RWPE2 (cell line): Measurements from ENCODE around the gene PCDHGA8.
A peak's percentile ranks its signal among the peaks of the same experiment; 100 is the strongest.

Experiments
- ATAC-seq: fragments of 200-7000 bp; cut with Tn5 transposase; 3 replicates; pipeline ENCODE4 v1.9.1; 2021; ENCODE audit warnings: low read depth
- DNase-seq: peaks from one replicate; pipeline ENCODE4 v3.0.0-alpha.2; 2020; ENCODE audit warnings: low spot score
- H3K27ac ChIP-seq: fragments of 450-650 bp; 2 replicates; pipeline ENCODE4 v1.5.1; 2017; ENCODE audit warnings: mild to moderate bottlenecking; ENCODE audit not compliant: poor library complexity, severe bottlenecking
- H3K27me3 ChIP-seq: fragments of 250-450 bp; sonication (Bioruptor Pico); 2 replicates; pipeline ENCODE4 v1.5.1; 2021; ENCODE audit warnings: mild to moderate bottlenecking, moderate library complexity; ENCODE audit not compliant: insufficient read depth, poor library complexity, severe bottlenecking
- H3K36me3 ChIP-seq: fragments of 250-450 bp; sonication (Bioruptor Pico); 2 replicates; pipeline ENCODE4 v1.5.1; 2020; ENCODE audit warnings: low read depth, mild to moderate bottlenecking, moderate library complexity
- H3K4me1 ChIP-seq: fragments of 250-450 bp; sonication (Bioruptor Pico); 2 replicates; pipeline ENCODE4 v1.5.1; 2021; ENCODE audit warnings: mild to moderate bottlenecking, moderate library complexity; ENCODE audit not compliant: insufficient read depth, poor library complexity, severe bottlenecking
- H3K4me3 ChIP-seq: fragments of 250-450 bp; sonication (Bioruptor Pico); 2 replicates; pipeline ENCODE4 v1.5.1; 2021; ENCODE audit warnings: mild to moderate bottlenecking, moderate library complexity; ENCODE audit not compliant: severe bottlenecking
- H3K9me3 ChIP-seq: fragments of 250-450 bp; sonication (Bioruptor Pico); 2 replicates; pipeline ENCODE4 v1.5.1; 2021; ENCODE audit warnings: mild to moderate bottlenecking, moderate library complexity; ENCODE audit not compliant: severe bottlenecking
- TF ChIP-seq, protein P1 (sequence below): fragments of 450-650 bp; IDR thresholded peaks from one replicate; pipeline ENCODE4 v1.5.1; 2017; ENCODE audit warnings: mild to moderate bottlenecking, moderate library complexity; ENCODE audit not compliant: poor library complexity, severe bottlenecking

The PCDHGA8 gene

GRCh38 chr5:141392429-141393198 is at the start of gene PCDHGA8:
TSS of gene PCDHGA8 (plus strand) at chr5:141392633. CDS start at chr5:141392814, 181 bp downstream.
- Histone ChIP-seq H3K4me1 (no peaks in the 10 kb centered on the region), H3K27me3 (peaks cover 8% of the 10 kb centered on the region), H3K27ac (no peak within 1 kb of the TSS), H3K4me3 (no peak within 1 kb of the TSS), H3K9me3 (peaks cover 48% of the 10 kb centered on the region), H3K36me3 (peaks cover 5% of the 10 kb centered on the region)
- TF ChIP-seq, protein P1, sequence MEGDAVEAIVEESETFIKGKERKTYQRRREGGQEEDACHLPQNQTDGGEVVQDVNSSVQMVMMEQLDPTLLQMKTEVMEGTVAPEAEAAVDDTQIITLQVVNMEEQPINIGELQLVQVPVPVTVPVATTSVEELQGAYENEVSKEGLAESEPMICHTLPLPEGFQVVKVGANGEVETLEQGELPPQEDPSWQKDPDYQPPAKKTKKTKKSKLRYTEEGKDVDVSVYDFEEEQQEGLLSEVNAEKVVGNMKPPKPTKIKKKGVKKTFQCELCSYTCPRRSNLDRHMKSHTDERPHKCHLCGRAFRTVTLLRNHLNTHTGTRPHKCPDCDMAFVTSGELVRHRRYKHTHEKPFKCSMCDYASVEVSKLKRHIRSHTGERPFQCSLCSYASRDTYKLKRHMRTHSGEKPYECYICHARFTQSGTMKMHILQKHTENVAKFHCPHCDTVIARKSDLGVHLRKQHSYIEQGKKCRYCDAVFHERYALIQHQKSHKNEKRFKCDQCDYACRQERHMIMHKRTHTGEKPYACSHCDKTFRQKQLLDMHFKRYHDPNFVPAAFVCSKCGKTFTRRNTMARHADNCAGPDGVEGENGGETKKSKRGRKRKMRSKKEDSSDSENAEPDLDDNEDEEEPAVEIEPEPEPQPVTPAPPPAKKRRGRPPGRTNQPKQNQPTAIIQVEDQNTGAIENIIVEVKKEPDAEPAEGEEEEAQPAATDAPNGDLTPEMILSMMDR, result no peak
- no peak for DNase-seq
- ATAC-seq, result no peak

- Histone ChIP-seq H3K27ac (no peak overlapping the region), H3K4me1 (no peaks in the 10 kb centered on the region), H3K4me3 (no peak overlapping the region), H3K27me3 (peaks cover 83% of the 10 kb centered on the region), H3K36me3 (no peaks in the 10 kb centered on the region), H3K9me3 (peaks cover 7% of the 10 kb centered on the region)
- DNase-seq (no peak), ATAC-seq (no peak)
- TF ChIP-seq, protein P1, result no peak
Observed at GRCh38 chr5:141342773-141343172, 49.7 kb upstream of the PCDHGA8 start.

DNA sequence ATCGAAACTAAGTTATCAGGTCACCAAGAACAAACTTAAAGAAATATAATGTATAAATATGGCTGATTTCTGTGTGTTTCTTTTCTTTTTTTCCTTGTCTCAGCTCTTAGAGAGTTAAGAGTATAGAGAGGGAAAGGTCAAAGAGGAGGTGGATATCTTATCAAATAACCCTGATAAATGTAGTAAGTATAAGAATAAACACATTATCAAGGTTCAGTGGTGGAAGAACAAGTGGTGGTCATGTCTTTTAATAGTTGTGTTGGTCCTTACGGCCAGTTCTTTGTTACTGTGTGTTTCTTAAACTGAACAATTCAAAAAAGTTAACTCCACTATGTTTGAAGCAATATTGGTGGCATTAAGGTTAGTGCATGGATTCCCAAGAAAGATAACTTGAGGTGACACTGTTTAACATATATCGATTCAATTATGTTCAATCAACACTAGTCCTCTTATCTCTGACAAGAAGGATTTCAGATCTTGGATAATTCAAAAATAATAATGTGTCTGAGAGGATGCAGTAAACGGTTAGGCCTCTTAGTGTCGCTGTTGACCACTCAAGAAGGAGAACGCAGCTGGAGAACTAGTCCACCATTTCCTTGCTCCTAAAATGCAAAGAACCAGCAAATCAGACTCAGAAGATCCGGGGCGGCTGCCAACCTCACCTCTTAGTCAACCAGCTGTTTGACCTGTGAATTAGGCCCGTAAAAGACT is 49.0 kb upstream of the PCDHGA8 start, which contains the start of gene PCDHGA3:
TSS of gene PCDHGA3 (plus strand) at position 588 of the 711 bp plus-strand sequence. CDS start 205 bp downstream, outside the sequence.
- Histone ChIP-seq H3K4me3 (peak within 1 kb of the TSS; percentile 5), H3K27ac (no peak within 1 kb of the TSS), H3K27me3 (peaks cover 80% of the 10 kb centered on the region), H3K4me1 (no peaks in the 10 kb centered on the region), H3K36me3 (no peaks in the 10 kb centered on the region), H3K9me3 (peaks cover 7% of the 10 kb centered on the region)
- DNase-seq (no peak), ATAC-seq (no peak)
- TF ChIP-seq, protein P1, result peak; percentile 49

GRCh38 chr5:141343953-141344463 is 48.4 kb upstream of the PCDHGA8 start:
- Histone ChIP-seq H3K36me3 (no peaks in the 10 kb centered on the region), H3K27ac (no peak overlapping the region), H3K4me3 (peak overlapping the region; percentile 5), H3K9me3 (peaks cover 7% of the 10 kb centered on the region), H3K4me1 (no peaks in the 10 kb centered on the region), H3K27me3 (peaks cover 80% of the 10 kb centered on the region)
- TF ChIP-seq, protein P1, result peak; percentile 31
- no peak for ATAC-seq
- DNase-seq, result no peak
